Ectodermal cell (in vitro differentiated cells): Measurements from ENCODE around the gene CEBPZ.

Experiments
- H3K27ac ChIP-seq: 2 replicates; pipeline ENCODE4 v1.7.0; 2013; ENCODE audit warnings: mild to moderate bottlenecking, low read depth, low read length; ENCODE audit not compliant: insufficient read depth, poor library complexity, severe bottlenecking
- H3K27me3 ChIP-seq: 2 replicates; pipeline ENCODE4 v1.7.0; 2013; ENCODE audit warnings: mild to moderate bottlenecking, low read length; ENCODE audit not compliant: insufficient read depth, control insufficient read depth, poor library complexity, severe bottlenecking
- H3K36me3 ChIP-seq: one replicate; pipeline ENCODE4 v1.7.0; 2013; ENCODE audit warnings: low read length; ENCODE audit not compliant: control insufficient read depth, insufficient read depth
- H3K4me1 ChIP-seq: one replicate; pipeline ENCODE4 v1.7.0; 2013; ENCODE audit warnings: low read length; ENCODE audit not compliant: control insufficient read depth, insufficient read depth
- H3K4me3 ChIP-seq: 2 replicates; pipeline ENCODE4 v1.7.0; 2013; ENCODE audit warnings: low read depth, low read length, control low read depth; ENCODE audit not compliant: insufficient read depth
- H3K9me3 ChIP-seq: 2 replicates; pipeline ENCODE4 v1.7.0; 2013; ENCODE audit warnings: mild to moderate bottlenecking, low read length, moderate library complexity; ENCODE audit not compliant: control insufficient read depth
- WGBS, 2 experiments: methylation state at CpG; one replicate each; pipeline ENCODE4 v1.1.7; 2013; ENCODE audit warnings: missing lambda C conversion rate in 2 of 2; 5-methylcytosine and 5-hydroxymethylcytosine counted together

CEBPZ gene

GRCh38 chr2:37181726-37182684 lies 49.4 kb downstream of the CEBPZ start:
- Histone ChIP-seq H3K27me3 (no peaks in the 10 kb centered on the region), H3K27ac (no peak overlapping the region), H3K36me3 (no peaks in the 10 kb centered on the region), H3K4me3 (no peak overlapping the region), H3K9me3 (no peaks in the 10 kb centered on the region), H3K4me1 (no peaks in the 10 kb centered on the region)
- WGBS, 2 experiments = 60 to 63% methylated on average over 15 to 17 of the region's 17 CpGs

- Histone ChIP-seq H3K4me3 (no peak overlapping the region), H3K9me3 (no peaks in the 10 kb centered on the region), H3K27me3 (no peaks in the 10 kb centered on the region), H3K36me3 (no peaks in the 10 kb centered on the region), H3K27ac (no peak overlapping the region), H3K4me1 (no peaks in the 10 kb centered on the region)
- 95 to 96% methylated on average over 5 of the region's 5 CpGs for WGBS, 2 experiments
These were observed 50.8 kb downstream of the CEBPZ start for GRCh38 chr2:37180640-37181039.

GRCh38 chr2:37180006-37180639 lies 51.3 kb downstream of the CEBPZ start:
- Histone ChIP-seq H3K36me3 (no peaks in the 10 kb centered on the region), H3K27me3 (no peaks in the 10 kb centered on the region), H3K27ac (no peak overlapping the region), H3K9me3 (no peaks in the 10 kb centered on the region), H3K4me1 (no peaks in the 10 kb centered on the region), H3K4me3 (no peak overlapping the region)
- 87 to 88% methylated on average over 4 of the region's 4 CpGs for WGBS, 2 experiments

GRCh38 chr2:37173741-37174140 lies 57.7 kb downstream of the CEBPZ start:
- Histone ChIP-seq H3K36me3 (no peaks in the 10 kb centered on the region), H3K27me3 (no peaks in the 10 kb centered on the region), H3K27ac (no peak overlapping the region), H3K4me1 (no peaks in the 10 kb centered on the region), H3K4me3 (no peak overlapping the region), H3K9me3 (no peaks in the 10 kb centered on the region)
- WGBS, 2 experiments = 91 to 93% methylated on average over 1 of the region's 1 CpG

GRCh38 chr2:37171624-37171950 lies 59.8 kb downstream of the CEBPZ start:
- Histone ChIP-seq H3K27me3 (no peaks in the 10 kb centered on the region), H3K9me3 (no peaks in the 10 kb centered on the region), H3K27ac (no peak overlapping the region), H3K4me3 (no peak overlapping the region), H3K36me3 (no peaks in the 10 kb centered on the region), H3K4me1 (no peaks in the 10 kb centered on the region)

GRCh38 chr2:37168217-37168981 lies 63.0 kb downstream of the CEBPZ start:
- 54 to 57% methylated on average over 15 to 16 of the region's 17 CpGs for WGBS, 2 experiments
- H3K36me3 ChIP-seq = no peaks in the 10 kb centered on the region
- no peaks in the 10 kb centered on the region for H3K4me1 ChIP-seq
- H3K4me3 ChIP-seq = no peak overlapping the region
- H3K9me3 ChIP-seq = no peaks in the 10 kb centered on the region
- H3K27me3 ChIP-seq = no peaks in the 10 kb centered on the region
- H3K27ac ChIP-seq = no peak overlapping the region

GRCh38 chr2:37167636-37168180 lies 63.7 kb downstream of the CEBPZ start:
- H3K9me3 ChIP-seq = no peaks in the 10 kb centered on the region
- no peak overlapping the region for H3K27ac ChIP-seq
- H3K4me3 ChIP-seq = no peak overlapping the region
- no peaks in the 10 kb centered on the region for H3K27me3 ChIP-seq
- no peaks in the 10 kb centered on the region for H3K36me3 ChIP-seq
- WGBS, 2 experiments = 93 to 96% methylated on average over 2 of the region's 3 CpGs
- no peaks in the 10 kb centered on the region for H3K4me1 ChIP-seq

- 100% methylated on average over 1 of the region's 1 CpG; no CpG with 5 or more reads in 1 of the 2 experiments for WGBS, 2 experiments
These were observed 66.6 kb downstream of the CEBPZ start for GRCh38 chr2:37164757-37165156.

GRCh38 chr2:37156857-37157714 lies 74.3 kb downstream of the CEBPZ start, which contains the start of gene EIF2AK2:
TSS of gene EIF2AK2 (minus strand) at chr2:37156980. CDS start at chr2:37147806, 9,174 bp downstream.
- Histone ChIP-seq H3K36me3 (no peaks in the 10 kb centered on the region), H3K4me1 (peaks cover 8% of the 10 kb centered on the region), H3K27ac (no peak within 1 kb of the TSS), H3K4me3 (peak within 1 kb of the TSS; percentile 72), H3K27me3 (peaks cover 8% of the 10 kb centered on the region), H3K9me3 (no peaks in the 10 kb centered on the region)
- WGBS, 2 experiments = 14 to 16% methylated on average over 49 to 52 of the region's 55 CpGs

More at GRCh38 chr2:37164757-37165156, 66.6 kb downstream of the CEBPZ start:
- no peaks in the 10 kb centered on the region for H3K27me3 ChIP-seq
- H3K36me3 ChIP-seq = no peaks in the 10 kb centered on the region
- no peaks in the 10 kb centered on the region for H3K4me1 ChIP-seq
- no peak overlapping the region for H3K4me3 ChIP-seq
- H3K27ac ChIP-seq = no peak overlapping the region
- no peaks in the 10 kb centered on the region for H3K9me3 ChIP-seq
